Fibroblast of lung (primary cell): ENCODE measurements around the gene ABCA7.

Source experiments
- CTCF ChIP-seq, 2 donors: IDR thresholded peaks in 1 of 2; conservative IDR thresholded peaks in 1 of 2; 1 replicate in 1 of 2; 2 replicates in 1 of 2; pipeline ENCODE4 v1.5.1; 2011 to 2012; ENCODE audit warnings: low read length in 2 of 2, control low read depth in 1 of 2, inconsistent platforms in 1 of 2, low read depth in 1 of 2, mild to moderate bottlenecking in 1 of 2
- EZH2 ChIP-seq: IDR thresholded peaks from 2 replicates; pipeline ENCODE4 v1.5.1; 2012; ENCODE audit warnings: low read length, control low read depth, mild to moderate bottlenecking; ENCODE audit errors: missing control alignments

GRCh38 chr19:1105008-1105872 is 65.3 kb downstream of the ABCA7 start:
- TF ChIP-seq CTCF (conservative IDR thresholded peaks at IDR 0.05 in 1 of 2, IDR thresholded peaks at IDR 0.05 in 1 of 2; ENCODE audit: low read depth in 1 of 2, low read length in 2 of 2) (no peak), EZH2 (no peak)
